Epithelial cell of proximal tubule (primary cell): ENCODE data around the gene NDUFAF5. TPM values are rescaled to one million over a fixed set of nuclear protein-coding genes. Genes with fewer than 3 reads are reported as not detected.
"Not testable (repeated sequence)": the region's sequence is repeated elsewhere in the genome, so short reads cannot be mapped to it uniquely, and the experiment has no call there.

Source experiments
- DNase-seq: peaks from one replicate; pipeline ENCODE4 v3.0.0-alpha.2; 2011; ENCODE audit warnings: low read depth
- H3K4me3 ChIP-seq: 2 replicates; pipeline ENCODE4 v1.5.1; 2011; ENCODE audit warnings: low read depth, mild to moderate bottlenecking, low read length
- CTCF ChIP-seq: conservative IDR thresholded peaks from 2 replicates; pipeline ENCODE4 v1.5.1; 2012; ENCODE audit warnings: low read depth, mild to moderate bottlenecking, low read length
- total RNA-seq: library from RNA; depleted of rRNA; stranded (reverse); fragments of >200 nt; gene quantifications from 2 replicates; pipeline ENCODE4 v1.2.3, GENCODE V29; 2015

Gene NDUFAF5
- 21.4 and 23.8 TPM in 2 replicates for total RNA-seq

- H3K4me3 ChIP-seq, result peak within 1 kb of the TSS; percentile 78
- peak; percentile 64 for DNase-seq
- TF ChIP-seq CTCF, result no peak
Observed at GRCh38 chr20:13784893-13785715, at the start of gene NDUFAF5, which contains the start of gene ESF1. Gene NDUFAF5 (plus strand): TSS chr20:13785028. CDS start chr20:13785069, 41 bp downstream. Gene ESF1 (minus strand): TSS chr20:13784919. CDS start chr20:13783140, 1,779 bp downstream.

DNA sequence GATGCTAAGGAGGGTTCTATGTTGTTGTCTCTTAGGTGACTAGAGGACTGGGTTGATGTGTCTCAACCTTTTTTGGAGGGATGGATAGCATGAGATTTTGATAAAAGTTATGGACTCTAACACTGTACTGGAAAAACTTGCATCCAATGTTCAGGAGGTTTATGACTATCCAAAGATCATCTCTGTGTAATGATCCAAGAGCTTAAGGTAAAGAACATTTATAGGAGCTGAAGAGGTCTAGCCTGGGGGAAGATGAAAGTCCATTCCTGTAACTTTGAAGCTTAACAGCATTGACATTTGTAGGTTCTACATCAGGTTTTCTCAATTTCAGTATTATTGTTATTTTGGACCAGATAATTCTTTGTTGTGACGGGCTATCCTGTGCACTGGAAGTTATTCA is 49.0 kb upstream of the NDUFAF5 start:
- TF ChIP-seq CTCF, result no peak
- no peak for DNase-seq
- H3K4me3 ChIP-seq, result no peak overlapping the region

DNA sequence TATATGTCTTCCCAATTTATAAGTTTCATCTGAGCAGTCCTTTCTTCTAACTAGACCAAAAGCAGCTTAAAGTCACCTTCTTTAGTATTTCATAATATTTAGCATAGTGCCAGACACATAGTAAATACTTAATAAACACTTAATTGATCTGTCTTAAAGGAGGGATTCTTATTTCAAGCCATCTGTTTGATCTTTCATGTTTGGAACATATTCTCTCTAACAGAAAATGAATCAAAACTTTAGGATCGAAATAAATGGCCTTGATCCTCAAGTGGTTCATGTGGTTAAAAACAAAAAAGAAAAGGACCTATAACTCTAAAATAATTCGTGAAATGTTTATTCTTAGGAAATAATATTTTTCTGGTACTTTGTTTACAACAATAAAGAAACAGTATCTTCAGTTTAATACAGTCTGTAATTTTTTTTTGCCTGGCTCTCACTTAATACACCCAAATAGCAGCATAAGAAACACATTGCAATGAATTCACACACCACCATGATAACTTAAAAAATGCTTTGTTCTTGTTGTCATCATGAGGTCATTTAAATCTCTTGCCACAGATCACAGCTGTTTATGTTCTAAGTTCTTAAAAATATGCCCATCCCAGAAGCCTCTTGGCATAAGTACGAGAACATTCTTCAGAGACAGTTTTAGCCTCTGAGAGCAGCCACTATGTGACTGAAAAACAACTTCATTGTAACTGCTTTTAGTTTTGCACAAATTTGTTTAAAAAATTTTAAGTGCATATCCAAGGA is 48.2 kb upstream of the NDUFAF5 start:
- H3K4me3 ChIP-seq, result no peak overlapping the region
- no peak for DNase-seq
- TF ChIP-seq CTCF, result no peak

GRCh38 chr20:13738187-13738586 is 46.6 kb upstream of the NDUFAF5 start:
- DNase-seq, H3K4me3 ChIP-seq: not testable (repeated sequence)

DNA sequence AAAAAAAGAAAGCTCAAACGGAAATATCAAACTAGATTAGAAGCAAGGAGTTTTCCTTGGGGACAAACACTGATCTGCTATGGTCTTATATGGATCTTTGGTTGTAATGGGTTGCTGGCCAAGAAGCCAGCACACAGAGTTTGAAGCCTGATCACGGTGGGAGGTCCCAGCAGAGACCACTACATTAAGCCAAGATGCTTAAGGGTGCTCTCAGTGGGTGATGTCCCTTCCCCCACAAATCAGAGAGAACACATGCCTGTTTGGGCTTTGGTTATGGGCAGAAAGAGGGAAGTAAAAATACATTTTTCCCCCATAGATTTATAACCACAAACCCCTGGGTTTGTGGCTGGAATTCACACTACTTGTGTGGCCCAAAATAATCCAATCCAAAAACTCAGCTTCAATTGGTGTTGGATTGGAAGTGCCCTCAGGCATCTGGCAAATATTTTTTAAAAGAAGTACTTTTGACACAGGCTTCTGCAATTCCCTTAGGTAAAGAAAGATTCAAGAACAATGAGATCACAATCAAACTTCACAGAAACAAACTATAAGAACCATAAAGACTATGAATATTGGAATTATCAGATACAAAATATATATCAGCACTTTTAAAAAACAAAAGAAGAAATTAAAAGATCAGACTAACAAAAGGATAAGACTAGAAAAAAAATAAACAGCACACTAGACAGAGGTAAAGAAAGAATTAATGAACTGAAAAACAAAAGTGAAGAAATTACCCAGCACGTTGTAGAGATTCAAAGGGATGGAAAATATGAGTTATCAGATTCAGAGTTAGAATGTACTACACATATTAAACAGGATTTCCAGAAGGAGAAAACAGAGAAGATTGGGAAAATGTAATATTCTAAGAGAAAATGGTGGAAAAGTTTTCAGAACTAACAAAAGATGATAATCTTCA is 44.8 kb upstream of the NDUFAF5 start:
- DNase-seq, result no peak
- H3K4me3 ChIP-seq, result no peak overlapping the region
- TF ChIP-seq CTCF, result no peak

DNA sequence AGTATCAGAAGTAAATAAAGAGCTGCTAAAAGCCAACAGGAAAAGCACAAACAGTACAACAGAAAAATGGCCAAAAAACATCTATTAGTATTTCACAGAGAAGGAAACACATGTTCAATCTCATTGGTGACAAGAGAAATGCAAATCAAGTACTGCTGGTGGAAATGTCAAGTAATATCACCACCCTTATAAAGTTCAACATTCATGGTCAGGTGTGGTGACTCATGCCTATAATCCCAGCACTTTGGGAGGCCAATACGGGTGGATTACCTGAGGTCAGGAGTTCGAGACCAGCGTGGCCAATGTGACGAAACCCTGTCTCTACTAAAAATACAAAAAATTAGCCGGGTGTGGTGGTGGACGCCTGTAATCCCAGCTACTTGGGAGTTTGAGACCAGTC is 42.9 kb upstream of the NDUFAF5 start:
- no peak overlapping the region for H3K4me3 ChIP-seq
- no peak for DNase-seq
- TF ChIP-seq CTCF, result no peak

DNA sequence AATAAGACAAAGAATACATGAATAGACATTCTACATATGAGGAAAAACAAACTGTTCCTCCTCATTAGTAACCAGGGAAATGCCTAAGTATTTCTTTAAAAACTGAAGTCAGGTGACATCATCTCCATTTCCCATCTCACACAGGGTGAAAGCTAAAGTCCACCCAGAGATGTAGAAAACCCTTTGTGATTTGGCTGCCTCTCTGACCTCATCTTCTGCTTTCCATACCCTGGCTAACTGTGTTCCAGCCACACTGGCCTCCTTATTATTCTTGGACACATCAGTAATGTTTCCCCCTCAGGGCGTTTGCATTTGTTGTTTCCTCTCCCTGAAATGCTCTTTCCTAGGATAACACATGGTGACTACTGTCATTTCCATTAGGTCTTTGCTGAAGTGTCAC is 40.5 kb upstream of the NDUFAF5 start:
- TF ChIP-seq CTCF, result no peak
- H3K4me3 ChIP-seq, result no peak overlapping the region
- no peak for DNase-seq
